GM19099 (cell line): ENCODE measurements around the gene CTNNA1.

Experiments
- POLR2A ChIP-seq: IDR thresholded peaks from 3 replicates; pipeline ENCODE4 v1.6.1; 2011; ENCODE audit warnings: low read depth; ENCODE audit not compliant: insufficient read length; ENCODE audit errors: extremely low read depth

CTNNA1 gene

DNA sequence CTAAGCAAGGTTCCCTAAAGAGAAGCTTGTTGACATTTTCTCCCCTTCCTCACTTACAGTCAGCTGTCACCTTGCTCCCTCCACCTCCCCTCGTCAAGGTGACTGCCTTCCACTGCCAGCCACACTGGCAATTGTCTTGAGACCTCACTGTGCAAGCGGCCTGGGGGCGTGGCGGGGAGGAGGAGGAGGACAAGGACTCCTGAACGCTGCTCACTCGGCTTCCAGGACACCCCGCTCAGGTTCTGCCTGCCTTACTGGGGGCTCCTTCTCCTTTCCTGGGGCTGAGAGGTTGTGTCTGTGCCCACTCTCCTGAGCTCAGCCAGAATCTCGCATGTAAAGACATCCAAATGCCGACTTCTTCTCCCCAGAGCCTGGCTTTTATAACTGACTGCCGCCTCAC is 182.2 kb downstream of the CTNNA1 start:
- TF ChIP-seq POLR2A, result no peak

DNA sequence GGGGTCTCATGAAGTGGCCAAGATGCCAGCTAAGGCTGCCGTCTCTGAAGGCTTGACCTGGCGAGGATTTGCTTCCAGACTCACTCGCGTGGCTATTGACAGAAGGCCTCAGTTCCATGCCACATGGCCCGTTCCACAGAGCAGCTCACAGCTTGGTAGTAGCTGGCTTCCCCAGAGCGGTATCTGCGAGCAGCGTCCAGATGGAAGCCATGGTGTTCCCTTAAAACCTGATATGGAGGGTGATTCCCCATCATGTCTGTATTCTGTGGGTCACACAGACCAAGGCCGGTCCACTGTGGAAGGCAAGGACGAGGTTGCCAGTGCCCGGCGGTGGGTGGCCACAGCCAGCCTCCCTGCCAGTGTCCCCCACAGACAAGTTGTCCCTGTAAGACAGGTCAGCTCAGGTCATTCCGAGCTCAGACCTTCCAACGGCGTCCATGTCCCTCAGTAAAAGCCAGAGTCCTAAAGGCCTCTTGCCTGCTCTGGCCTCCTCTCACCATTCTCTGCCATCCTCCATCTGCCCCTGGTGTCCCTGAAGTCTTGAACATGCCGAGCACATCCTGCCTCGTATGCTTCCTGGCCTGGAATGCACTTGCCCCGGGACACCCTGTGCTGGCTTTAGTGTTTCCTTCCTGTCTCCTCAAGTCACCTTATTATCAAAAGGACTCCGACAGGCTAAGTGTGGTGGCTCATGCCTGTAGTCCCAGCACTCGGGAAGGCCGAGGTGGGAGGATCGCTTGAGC is 183.2 kb downstream of the CTNNA1 start:
- TF ChIP-seq POLR2A, result no peak

DNA sequence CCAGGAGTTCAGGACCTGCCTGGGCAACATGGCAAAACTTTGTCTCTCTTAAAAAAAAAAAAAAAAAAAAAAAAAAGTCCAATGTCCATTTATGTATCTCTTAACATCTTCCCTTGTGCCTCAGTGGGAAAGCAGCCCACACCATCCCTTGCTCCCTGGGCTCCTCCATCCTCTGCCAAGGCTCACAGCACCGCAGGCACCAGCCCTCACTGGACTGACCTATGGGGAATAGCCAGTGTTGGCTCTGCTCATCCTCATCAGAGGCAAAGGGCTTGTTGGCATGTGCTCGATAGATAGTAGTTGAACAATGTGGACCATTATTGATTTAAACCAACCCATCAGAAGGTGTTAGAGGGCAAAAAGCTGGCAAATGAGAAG is 183.7 kb downstream of the CTNNA1 start:
- TF ChIP-seq POLR2A, result no peak

DNA sequence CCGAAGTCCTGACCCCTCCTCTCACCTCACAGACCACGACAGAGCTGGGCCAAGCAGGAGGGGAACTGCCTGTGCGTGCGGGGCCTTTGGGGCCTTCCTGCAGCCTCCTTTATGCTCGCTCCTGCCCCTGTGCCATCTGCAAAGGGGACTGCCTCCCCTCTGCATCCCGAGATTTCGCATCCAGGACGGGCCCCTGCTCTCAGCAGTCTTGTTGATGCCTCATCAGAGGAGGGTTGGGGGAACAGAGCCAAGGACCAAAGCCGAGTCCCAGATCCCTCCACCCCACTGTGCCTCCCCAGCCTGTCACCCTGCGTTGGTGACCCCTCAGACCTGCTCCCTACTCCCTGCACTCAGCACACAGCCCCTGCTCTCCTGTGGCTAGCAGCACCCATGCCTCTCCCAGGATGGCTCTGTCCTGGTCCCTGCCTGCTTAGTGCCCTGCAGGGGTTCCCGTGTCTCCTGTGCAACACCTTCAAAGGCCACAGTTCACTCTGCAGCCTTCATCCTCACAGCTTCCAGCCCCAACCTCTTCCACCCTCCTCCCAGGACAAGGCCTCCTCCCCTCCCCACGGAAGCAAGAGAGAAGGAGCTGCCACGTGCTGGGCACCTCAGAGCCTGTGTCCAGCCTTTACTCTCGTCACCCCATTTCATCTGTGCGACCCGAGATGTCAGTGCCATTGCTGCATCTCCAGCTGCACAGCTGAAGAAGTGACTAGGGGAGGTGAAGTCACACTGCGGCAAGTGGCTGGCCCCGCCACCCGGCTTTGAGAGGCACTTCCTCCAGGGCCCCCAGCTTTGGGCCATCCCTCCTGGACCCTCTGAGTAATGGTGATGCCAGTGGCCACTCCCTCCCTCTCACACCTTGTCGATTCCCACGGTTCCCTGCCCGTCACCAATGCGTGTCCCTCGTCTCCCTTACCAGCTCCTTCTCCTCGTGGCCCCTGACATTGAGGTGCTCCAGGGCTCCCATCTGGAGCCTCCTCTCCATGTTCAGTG is 184.5 kb downstream of the CTNNA1 start:
- no peak for TF ChIP-seq POLR2A

DNA sequence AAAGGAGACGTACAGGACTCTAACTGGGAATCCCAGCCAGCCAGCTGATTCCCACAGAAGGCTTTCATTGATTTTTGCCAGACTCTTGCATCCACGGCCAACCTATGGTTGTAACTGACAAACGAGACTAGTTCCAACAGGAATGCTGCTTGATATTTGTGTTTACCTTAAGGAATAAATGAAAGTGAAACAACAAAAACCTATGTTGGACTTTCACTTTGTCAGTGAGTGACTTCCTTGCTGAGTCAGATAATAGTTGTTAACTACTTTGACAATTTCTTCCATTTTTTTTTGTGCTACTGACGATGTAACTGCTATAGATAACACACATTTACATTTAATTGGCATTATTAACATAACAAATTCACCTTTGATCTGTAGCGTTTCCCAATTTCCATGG is 185.3 kb downstream of the CTNNA1 start:
- no peak for TF ChIP-seq POLR2A

DNA sequence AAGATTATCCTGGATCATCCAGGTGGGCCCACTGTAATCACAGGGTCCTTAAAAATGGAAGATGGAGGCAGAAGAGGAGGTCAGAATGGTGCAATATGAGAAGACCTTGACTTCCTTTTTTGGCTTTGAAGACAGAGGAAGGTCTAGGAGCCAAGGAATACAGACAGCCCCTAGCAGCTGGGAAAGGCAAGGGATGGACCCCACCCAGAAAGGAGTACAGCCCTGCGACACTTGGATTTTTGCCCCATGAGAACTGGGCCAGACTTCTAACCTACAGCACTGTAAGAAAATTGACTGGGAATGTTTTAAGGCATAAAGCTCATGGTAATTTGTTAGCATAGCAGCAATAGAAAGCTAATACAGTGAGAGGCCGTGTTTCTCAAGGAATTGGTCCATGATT is 188.8 kb downstream of the CTNNA1 start:
- TF ChIP-seq POLR2A, result no peak

DNA sequence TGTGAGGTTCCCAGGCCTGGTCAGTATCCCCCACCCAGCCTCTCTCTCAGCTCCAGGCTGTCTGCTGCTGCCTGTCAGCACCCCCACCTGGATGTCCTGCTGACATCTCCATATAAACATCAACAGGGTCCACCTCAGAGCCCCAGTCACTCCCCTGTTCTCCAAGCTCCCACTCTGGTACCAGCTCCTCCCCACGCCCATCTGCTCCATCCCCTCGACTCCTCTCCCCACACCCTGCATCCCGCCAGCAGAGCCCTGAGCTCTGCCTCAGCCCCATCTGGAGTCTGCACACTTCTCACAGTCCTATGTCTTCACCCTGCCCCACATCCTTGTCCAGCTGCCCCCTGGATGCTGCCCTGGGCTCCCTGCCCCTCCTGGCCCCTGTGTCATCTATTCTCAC is 189.6 kb downstream of the CTNNA1 start:
- TF ChIP-seq POLR2A, result no peak

DNA sequence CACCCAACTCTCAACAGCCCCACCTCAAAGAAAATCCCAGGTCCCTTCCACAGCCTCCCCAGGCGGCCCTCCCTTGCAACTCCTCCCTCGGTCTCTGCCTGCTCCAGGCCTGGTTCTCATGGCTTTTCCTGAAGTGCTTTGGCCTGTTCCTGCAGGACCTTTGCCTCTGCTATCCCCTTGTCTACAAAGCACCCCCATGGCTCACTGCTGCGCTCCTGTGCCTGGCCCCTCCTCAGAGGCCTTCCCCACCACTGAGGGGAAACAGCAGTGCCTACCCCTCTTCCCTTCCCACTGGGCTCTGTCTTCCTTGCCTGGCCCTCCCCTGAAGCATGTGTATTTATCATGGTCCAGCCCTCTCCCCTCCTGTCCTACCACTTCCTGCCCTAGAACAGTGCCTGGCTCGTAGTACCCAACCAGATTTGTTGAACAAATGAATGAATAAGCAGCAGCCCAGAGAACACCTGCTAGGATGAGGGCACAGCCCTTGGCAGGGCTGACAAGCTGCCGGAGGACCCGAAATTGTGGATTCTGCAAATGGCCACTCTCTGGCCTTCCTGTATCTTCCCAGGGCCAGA is 190.5 kb downstream of the CTNNA1 start:
- TF ChIP-seq POLR2A, result no peak

DNA sequence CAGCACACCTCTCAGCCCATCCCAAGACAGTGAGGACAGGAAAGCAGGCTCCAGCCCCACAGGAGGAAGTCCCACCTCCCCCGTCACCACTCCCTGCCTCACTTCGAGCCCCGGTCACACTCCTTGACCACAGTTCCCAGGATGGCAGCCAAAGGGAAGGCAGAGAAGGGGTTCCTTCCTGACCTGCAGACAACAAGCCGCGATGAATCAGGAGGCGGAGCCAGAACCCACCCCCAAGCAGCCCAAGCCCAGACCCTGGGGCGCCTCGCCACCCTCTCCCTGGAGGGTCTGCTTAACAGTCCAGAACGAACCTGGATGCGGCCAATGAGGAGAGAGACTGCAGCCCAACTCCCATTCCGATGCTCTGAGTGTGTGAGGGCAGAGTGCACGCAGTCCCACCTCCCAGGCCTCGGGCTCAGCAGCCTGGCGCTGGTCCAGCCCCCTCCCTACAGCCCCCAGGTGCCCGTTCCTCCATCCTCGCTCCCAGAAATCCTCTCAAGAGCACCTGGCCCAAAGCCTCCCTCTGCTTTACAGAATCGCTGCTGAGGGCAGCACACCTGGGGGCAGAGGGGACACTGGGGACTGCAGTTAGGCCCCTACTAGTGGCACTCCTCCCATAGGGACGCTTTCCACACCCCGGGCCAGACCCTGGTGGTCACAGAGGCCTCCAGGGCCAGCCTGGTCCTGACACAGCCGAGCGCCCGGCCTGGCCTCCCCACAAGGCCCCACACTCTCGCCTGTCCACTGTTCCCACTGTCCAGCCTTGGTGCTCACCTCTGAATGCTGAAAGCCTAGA is 191.5 kb downstream of the CTNNA1 start:
- TF ChIP-seq POLR2A, result no peak

DNA sequence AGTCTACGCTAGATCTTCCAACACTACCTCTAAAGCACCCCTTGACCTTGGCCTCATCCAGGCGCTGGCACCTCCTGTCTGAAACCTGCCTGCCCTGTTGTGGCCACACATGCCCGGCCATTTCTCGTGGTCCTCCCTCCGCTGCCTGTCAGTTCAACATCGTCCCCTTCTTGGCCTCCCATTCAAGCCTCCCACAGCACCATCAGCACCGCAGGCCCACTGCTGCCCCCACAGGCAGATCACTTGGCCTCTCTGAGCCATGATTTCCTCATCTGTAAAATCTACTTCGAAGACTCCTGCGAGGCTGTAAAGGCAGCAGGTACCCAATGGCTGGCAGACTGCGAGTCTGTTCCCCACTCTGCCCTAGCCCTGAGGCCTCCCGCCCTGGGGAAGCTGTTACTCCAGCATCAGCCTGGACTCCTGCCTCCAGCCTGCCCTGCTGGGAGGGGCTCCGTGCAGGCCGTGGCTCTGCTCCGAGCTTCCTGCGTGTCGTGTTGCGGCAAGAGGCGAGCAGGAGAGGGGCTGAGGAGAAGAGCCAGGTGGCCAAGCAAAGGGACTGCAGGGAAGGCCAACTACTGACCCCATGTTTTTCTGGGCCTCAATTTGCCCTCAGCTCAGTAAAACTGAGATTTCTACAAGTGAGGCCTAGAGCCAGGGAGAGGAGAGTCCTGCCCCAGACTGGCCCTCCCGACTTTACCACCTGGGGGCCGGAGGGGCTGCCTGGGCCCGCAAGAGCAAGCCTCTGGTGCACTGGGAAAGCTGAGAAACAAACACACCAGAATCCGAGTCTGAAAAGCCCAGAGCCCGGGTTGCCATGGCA is 192.4 kb downstream of the CTNNA1 start:
- no peak for TF ChIP-seq POLR2A

DNA sequence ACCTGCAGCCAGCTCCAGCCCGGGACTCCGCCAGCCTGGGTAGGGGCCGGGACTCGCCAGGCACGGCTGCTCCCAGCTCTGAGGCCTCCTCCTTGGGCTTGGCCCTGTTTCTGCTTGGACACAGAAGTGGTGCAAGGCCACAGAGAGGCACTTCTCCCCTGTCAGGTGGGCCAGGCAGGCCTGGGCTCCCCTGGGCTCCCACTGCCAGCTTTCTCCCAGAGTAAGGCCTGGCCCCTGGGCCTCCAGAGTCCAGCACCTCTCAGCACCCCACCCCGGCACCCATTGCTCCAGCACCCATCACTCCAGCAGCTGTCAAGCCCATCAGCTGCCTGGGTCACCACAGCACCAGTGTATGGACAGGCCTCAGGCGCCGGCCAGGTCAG is 193.0 kb downstream of the CTNNA1 start:
- no peak for TF ChIP-seq POLR2A

DNA sequence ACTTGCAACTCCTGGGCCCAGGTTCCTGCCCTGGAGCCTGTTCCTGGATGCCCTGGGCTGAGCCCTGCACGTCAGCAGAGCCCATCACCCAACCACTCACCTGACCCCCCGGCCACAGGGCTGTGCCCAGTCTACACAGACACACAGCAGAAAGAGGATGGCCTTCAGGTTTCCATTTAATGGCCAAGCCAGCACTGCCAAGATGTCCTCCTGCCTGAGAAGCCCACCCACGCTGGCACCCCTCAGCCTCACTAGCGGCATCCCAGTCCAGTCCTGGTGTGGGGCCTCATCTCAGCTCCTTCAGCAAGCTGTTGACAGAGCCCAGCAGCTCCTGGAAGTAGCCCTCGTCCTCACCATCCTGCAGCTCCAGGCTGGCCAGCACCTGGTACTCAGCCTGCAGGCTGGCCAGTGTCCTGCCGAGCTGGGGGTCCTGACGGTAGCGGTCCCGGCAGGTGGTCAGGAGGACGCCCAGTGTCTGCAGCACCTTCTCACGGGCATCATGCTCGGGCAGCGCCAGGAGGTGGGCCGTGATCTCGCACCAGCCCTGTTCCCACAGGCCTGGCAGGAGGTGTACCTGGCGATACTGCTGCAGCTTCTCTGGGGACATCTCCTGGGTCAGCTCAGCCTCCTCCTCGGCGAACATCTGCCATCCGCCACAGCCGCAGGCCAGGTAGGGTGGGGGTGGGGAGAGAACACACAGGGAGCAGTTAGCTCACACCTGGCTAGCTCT is 193.8 kb downstream of the CTNNA1 start:
- no peak for TF ChIP-seq POLR2A

DNA sequence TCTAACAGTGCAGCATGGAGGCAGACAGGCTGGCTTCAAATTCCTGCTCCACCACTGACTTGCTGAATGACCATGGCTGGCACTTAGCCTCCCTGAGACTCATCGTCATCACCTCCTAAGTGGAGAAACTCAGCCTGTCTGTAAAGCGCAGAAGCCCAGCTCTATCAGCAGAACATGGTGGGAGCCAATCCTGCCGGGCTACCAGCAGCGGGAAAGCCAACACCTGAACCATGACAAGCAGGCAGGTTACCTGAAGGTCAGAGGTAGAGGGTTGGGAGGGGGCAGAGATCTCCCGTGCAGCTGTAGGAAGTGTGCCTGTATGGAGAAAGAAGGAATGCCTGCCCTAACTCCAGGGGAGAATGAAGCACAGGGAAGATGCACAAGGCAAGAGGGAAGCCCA is 194.6 kb downstream of the CTNNA1 start:
- TF ChIP-seq POLR2A, result no peak
